NB4 (cell line): ENCODE data around the gene MDGA2.

Experiments
- DNase-seq: peaks from one replicate; pipeline ENCODE4 v3.0.0; 2010; ENCODE audit warnings: low read depth
- H3K4me3 ChIP-seq: one replicate; pipeline ENCODE4 v1.5.1; 2011; ENCODE audit warnings: mild to moderate bottlenecking, low read depth, low read length, moderate library complexity
- MYC ChIP-seq: IDR thresholded peaks from 2 replicates; pipeline ENCODE4 v1.6.1; 2011; ENCODE audit warnings: low read depth, low read length
- POLR2A ChIP-seq: IDR thresholded peaks from 2 replicates; pipeline ENCODE4 v1.6.1; 2011; ENCODE audit warnings: mild to moderate bottlenecking; ENCODE audit not compliant: insufficient read length; ENCODE audit errors: extremely low read depth
- TF ChIP-seq, protein P1 (sequence below): IDR thresholded peaks from one replicate; pipeline ENCODE4 v1.5.1; 2012; ENCODE audit warnings: low read depth, low read length
- TF ChIP-seq, protein P2 (sequence below): IDR thresholded peaks from 2 replicates; pipeline ENCODE4 v1.6.1; 2011; ENCODE audit warnings: low read depth, low read length

The MDGA2 gene

DNA sequence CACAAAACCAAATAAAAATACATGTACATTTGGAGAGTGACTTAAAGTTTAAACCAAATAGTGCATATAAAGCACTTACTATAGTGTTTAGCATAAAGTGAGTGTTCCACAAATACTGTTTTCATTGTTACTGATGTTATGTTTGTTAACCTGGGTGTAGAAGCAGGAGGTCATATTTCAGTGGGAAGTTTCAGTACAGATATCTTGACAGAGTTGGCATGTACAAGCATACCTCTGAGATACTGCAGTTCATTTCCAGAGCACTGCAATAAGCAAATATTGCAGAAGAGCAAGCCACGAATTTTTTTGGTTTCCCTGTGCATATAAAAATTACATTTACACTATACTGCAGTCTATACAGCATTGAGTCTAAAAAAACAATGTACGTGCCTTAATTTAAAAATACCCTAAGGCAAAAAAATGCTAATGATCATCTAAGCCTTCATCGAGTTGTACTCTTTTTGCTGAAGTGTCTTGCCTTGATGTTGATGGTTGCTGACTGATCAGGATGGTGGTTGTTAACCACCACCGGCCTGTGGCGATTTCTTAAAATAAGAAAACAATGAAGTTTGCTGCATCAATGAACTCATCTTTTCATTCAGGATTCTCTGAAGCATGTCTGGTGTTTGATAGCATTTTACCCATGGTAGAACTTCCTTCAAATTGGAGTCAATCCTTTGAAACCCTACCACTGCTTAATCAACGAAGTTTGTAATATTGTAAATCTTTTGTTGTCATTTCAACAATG, 662.7 kb downstream of the MDGA2 start:
- no peak for DNase-seq
- TF ChIP-seq, protein P1, sequence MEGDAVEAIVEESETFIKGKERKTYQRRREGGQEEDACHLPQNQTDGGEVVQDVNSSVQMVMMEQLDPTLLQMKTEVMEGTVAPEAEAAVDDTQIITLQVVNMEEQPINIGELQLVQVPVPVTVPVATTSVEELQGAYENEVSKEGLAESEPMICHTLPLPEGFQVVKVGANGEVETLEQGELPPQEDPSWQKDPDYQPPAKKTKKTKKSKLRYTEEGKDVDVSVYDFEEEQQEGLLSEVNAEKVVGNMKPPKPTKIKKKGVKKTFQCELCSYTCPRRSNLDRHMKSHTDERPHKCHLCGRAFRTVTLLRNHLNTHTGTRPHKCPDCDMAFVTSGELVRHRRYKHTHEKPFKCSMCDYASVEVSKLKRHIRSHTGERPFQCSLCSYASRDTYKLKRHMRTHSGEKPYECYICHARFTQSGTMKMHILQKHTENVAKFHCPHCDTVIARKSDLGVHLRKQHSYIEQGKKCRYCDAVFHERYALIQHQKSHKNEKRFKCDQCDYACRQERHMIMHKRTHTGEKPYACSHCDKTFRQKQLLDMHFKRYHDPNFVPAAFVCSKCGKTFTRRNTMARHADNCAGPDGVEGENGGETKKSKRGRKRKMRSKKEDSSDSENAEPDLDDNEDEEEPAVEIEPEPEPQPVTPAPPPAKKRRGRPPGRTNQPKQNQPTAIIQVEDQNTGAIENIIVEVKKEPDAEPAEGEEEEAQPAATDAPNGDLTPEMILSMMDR: no peak
- no peak for TF ChIP-seq POLR2A
- H3K4me3 ChIP-seq: no peak overlapping the region

DNA sequence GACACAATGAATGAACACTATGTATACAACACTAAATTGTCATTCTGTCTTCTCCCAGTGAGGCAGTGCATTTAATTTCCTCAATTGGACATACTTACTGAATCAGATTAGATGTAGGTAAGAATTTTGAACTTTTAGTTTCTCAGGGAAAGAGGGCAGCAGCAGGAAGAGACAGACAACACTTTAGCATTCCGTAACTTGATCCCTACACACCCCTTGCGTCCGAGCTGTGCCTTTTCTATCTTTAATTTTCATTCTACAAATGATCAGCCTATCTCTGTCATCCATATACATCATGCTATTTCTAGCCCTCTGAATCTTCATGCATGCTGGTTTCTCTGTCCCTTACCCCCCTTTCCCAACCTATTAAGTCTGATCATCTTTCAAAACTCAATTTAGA, 665.8 kb downstream of the MDGA2 start:
- no peak overlapping the region for H3K4me3 ChIP-seq
- no peak for DNase-seq
- TF ChIP-seq, protein P2, sequence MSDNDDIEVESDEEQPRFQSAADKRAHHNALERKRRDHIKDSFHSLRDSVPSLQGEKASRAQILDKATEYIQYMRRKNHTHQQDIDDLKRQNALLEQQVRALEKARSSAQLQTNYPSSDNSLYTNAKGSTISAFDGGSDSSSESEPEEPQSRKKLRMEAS: no peak
- TF ChIP-seq, protein P1: no peak
- TF ChIP-seq MYC (no peak), POLR2A (no peak)

DNA sequence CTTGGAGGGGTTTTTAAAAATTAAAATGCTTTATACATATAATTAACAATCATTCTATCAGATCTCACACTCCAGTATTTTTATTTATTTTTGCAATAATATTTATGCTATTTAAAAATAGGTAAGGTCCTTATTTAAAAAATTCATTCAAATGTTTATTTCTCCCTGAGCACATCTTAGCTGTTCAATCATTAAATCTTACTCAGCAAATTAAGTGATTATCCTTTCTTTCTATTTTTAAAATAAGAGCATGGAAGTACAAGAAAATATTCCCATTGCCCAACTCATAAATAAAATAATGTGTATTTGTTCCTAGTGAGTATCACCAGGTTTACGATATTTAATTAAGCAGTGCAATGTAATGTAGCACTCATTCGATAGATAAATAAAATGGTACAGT, 666.7 kb downstream of the MDGA2 start:
- DNase-seq: no peak
- H3K4me3 ChIP-seq: no peak overlapping the region
- TF ChIP-seq MYC: no peak
- TF ChIP-seq, protein P1: no peak
- TF ChIP-seq, protein P2: no peak
- no peak for TF ChIP-seq POLR2A

DNA sequence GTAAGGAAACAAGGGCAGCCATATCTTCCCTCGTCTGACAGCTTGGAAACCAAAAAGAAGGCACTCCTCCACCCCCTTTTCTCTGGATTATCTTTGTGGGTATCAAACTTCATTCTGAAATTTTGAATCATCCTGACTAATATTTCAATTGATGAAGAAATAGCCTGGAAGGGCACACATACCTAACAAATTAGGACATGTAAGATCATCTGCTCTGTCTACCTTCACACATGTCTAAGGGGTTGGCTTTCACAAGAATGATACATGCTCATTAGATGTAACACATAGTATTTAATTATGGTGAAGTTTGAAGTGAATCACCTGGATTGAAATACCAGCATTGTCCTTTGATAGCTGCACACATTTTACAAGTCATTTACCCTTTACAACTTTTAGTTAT, 675.7 kb downstream of the MDGA2 start:
- H3K4me3 ChIP-seq: no peak overlapping the region
- DNase-seq: no peak
- TF ChIP-seq, protein P2: no peak
- TF ChIP-seq, protein P1: no peak
- no peak for TF ChIP-seq POLR2A
- TF ChIP-seq MYC: no peak

DNA sequence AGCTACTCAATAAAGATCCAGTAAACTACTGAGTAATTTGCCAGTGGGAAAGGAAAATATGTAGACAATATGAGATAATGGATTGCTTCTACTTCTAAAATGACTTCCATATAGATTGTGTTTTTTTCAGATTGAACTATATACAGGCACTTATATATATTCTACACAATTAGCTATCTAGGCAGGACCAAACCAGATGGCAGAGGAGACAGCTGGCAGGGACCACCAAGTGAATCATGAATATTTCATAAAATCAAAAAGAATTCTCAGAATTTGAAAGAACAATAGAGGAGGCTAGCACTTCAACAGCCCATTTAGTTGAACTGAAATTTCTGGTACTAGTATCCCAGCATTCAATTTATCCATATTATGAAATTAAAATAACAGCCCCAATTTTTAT, 685.8 kb downstream of the MDGA2 start:
- no peak for DNase-seq
- no peak for TF ChIP-seq MYC
- TF ChIP-seq, protein P1: no peak
- TF ChIP-seq, protein P2: no peak
- TF ChIP-seq POLR2A: no peak
- no peak overlapping the region for H3K4me3 ChIP-seq

DNA sequence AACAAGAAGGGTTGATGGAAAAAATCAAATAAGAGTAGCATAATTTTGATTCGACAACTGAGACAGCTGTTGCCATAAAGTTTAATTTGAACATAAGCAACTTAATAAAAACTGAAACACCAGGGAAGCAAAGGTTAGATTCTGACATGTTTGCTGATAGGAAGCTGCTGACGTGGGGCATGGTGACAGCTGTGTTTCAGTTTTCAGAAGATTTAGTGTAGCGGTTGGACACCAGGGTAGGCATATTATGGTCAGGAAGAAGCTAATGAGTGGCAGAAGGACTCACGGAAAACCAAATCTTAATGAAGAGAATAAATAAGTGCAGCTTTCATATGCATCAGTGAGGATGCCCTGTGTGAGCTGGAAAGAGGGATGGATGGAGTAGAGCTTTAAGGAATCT, 687.1 kb downstream of the MDGA2 start:
- TF ChIP-seq, protein P2: no peak
- TF ChIP-seq POLR2A (no peak), MYC (no peak)
- TF ChIP-seq, protein P1: no peak
- DNase-seq: no peak

More for the DNA sequence above, 687.1 kb downstream of the MDGA2 start:
- H3K4me3 ChIP-seq: no peak overlapping the region
